Measurements from ENCODE around the gene EPHB1.
"Not testable (repeated sequence)": the region's sequence is repeated elsewhere in the genome, so short reads cannot be mapped to it uniquely, and the experiment has no call there.

Gene EPHB1

DNA sequence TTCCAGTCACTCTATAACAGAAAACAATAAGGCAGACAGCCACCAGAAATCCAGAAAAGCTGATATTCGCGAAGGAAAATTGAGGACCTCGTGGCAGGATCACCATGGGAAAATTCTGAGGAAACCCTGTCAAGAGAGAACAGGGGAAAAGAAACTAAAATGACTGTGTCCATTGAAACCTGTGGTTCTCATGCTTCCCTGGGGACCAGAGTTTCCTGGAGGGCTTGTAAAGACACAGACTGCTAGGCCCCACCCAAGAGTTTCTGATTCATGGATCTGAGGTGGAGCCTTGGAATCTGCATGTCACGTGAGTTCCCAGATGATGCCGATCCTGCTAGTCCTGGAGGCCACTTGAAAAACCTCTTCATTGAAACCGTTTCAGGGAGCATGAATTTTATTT, 420.5 kb downstream of the EPHB1 start:
- no peak for DNase-seq (ENCODE audit: low read depth in 2 of 2)

DNA sequence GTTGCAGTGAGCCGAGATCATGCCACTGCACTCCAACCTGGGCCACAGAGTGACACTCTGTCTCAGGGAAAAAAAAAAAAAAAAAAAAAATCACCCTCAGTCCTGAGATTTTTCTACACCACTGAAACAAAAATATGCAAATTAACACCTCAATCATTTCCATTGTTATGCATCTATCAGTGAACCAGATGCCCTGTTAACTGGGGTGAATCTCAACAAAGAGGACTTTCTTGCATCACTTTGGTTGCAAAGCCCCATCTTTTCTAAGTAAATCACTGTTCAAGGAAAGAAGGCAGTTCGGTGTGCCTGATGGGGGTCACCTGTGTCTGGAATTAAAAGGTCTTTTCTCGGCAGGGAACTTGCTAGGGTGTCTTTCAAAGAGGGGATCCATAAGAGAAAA, 421.6 kb downstream of the EPHB1 start:
- no peak for DNase-seq (ENCODE audit: low read depth in 2 of 2)

DNA sequence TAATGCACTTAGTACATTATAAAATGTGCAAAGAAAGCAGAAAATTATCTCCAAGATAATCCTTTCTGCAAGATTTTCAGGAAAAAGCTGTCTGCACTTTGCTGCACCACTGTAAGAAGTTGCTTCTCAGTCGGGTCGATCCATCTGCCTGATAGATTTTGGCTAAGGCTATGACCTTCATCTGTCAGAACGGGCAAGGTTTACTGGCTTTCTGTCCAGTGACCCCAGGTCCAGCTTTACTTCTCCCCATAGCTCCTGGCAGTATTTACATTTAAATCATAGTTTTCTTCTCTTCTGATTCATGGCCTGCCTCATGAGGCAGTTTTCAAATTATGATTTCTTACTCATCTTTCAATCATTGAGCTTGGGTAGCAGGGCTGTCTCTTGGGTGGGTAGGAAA, 422.7 kb downstream of the EPHB1 start:
- DNase-seq (ENCODE audit: low read depth in 2 of 2), result no peak

- DNase-seq (ENCODE audit: low read depth in 2 of 2), result no peak
These were observed 423.2 kb downstream of the EPHB1 start for GRCh38 chr3:135218304-135218703.

DNA sequence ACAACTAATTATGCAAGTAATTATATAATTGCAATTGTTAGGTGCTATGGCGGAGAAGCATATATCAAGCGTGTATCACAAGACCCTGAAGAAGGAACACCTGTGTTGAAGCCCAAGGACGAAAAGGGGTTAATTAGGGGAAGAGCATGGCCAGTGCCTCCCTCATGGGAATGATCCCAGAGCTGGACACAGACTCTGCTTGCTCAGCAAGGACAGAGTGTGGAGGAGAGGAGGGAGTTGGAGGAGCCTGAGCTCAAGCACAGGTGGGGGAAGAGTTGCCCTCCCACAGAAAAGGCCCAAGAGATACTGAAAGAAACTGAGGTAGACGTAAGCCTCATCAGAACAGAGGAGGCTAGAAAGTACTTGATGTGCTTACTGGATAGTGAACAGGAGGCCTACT, 423.7 kb downstream of the EPHB1 start:
- DNase-seq (ENCODE audit: low read depth in 2 of 2), result no peak

DNA sequence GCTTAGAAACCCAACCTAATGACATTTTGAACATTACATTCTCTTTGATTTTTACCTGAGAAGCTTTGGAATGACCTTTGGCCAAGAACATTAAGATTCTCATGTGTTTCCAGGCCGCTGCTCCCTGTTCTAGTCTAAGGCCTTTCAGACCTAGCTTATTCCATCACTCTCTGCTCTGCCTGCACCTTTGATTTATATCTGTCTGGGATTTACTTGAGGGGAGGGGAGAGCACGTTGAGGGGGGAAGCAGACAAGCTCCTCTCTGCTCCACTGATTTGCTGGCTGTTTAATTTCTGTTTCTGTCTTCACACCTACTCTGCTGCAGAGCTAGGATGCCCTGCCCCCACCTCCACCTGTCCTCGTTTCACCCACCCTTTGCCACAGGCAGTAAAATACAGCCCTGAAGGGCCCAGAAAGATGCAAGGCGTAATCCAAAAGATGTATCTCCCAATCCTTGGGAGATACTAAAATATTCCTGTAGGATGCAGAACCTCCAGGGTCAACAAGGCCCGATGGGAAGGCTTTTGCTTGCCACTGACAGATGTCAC, 429.8 kb downstream of the EPHB1 start:
- no peak for DNase-seq (ENCODE audit: low read depth in 2 of 2)

DNA sequence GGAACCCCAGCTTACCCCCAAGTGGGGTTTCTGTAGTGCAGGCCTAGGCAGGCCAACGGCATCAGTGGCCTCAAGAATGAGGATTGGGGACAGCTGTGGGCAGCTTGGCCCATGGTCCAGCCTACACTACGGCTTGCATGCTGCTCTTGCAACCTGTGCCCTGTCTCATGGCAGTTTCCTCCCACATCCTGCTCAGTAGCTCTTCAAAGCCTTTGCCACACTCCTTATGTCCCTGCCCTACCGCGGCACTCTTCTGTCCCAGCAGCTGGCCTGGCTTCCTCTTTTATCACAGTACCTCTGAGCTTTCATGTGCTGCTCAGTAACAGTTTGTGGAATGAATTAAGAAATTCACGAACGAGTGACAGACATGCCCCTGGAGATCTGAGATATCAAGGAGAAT, 431.0 kb downstream of the EPHB1 start:
- DNase-seq (ENCODE audit: low read depth in 2 of 2), result no peak

- DNase-seq (ENCODE audit: low read depth in 2 of 2), result no peak
These were observed 433.1 kb downstream of the EPHB1 start for GRCh38 chr3:135228201-135228600.

GRCh38 chr3:135229018-135229495, 434.0 kb downstream of the EPHB1 start:
- no peak for DNase-seq (ENCODE audit: low read depth in 2 of 2)

- DNase-seq (ENCODE audit: low read depth in 2 of 2), result no peak
These were observed 436.7 kb downstream of the EPHB1 start for GRCh38 chr3:135231737-135232136.

GRCh38 chr3:135232226-135232625, 437.2 kb downstream of the EPHB1 start:
- DNase-seq (ENCODE audit: low read depth in 2 of 2), result no peak

GRCh38 chr3:135233476-135233875, 438.4 kb downstream of the EPHB1 start:
- DNase-seq (ENCODE audit: low read depth in 2 of 2), result not testable (repeated sequence)

DNA sequence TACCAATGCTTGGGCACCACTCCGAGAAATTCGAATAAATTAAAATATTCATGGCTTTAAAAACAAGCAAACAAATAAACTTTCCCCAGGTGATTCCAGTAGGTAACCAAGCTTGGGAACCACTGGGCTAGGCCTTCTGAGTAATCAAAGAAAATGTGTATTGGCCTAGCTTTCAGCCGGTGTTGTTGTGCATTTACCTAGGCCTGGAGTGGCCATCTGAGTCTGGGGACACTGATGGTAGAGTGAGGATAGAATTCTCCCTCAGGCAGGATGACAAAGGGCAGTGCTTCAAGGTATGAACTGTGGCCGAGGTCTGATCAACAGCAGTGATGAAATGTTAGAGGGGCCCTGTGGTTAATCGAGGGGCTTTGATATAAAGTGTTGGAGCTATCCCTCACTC, 440.5 kb downstream of the EPHB1 start:
- DNase-seq (ENCODE audit: low read depth in 2 of 2), result no peak

DNA sequence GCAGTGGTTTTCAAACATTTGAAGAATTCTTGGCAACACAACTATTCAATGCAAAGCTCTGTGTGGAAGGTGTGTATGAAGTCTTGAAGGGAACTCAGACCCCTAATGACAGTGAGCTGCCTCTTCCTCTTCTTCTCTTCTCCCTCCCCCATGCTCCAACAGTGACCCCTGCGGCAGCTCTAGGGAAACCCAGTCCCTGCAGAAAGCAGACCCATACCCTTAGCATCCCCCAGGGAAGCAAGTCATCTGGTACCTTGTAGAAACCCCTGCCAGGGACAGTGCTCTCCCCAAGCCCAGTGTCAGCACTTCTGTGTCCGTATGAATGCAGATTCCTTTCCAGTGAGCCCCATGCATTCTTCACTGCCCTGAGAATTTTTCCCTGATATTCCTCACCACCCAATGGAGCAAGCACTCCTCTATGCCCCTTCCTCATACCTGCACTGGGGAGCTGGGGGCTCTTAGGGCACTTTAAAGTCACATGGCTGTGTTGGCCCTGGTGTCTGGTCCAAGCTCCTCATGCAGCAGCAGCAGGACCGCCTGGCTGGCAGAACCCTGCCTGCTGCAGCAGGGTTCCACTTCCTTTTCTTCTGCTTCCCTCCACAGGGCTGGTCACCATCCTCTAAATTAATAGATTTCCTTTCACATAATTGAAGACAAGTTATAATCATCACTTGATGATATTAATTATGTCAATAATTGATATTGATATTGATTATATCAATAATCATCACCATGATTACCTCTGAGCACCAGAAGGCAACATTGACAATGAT, 442.5 kb downstream of the EPHB1 start:
- no peak for DNase-seq (ENCODE audit: low read depth in 2 of 2)

GRCh38 chr3:135238236-135238830, 443.3 kb downstream of the EPHB1 start:
- DNase-seq (ENCODE audit: low read depth in 2 of 2), result no peak

- DNase-seq (ENCODE audit: low read depth in 2 of 2), result no peak
These were observed 444.0 kb downstream of the EPHB1 start for GRCh38 chr3:135238871-135239614.

- DNase-seq (ENCODE audit: low read depth in 2 of 2), result no peak
These were observed 444.5 kb downstream of the EPHB1 start for GRCh38 chr3:135239615-135239884.

DNA sequence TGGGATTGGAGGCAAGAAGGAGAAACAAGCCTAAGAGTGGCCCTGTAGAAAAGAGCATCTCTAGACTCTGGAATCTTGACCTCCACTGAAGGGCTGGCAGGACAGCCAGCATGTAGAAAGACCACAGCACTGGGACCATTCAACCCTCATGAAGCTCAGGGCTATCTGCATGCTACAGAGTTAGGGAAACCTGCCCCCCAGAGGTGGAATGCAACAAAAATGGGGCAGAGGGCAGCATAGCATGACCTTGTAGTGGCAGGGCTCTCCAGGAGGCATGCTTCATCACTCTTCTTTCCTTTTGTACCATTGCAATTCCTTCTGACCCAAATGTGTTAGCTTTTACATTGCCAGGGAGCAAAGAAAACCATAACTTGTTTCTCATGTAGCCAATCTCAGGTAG, 445.4 kb downstream of the EPHB1 start:
- no peak for DNase-seq (ENCODE audit: low read depth in 2 of 2)

- DNase-seq (ENCODE audit: low read depth in 2 of 2), result no peak
These were observed 447.2 kb downstream of the EPHB1 start for GRCh38 chr3:135242285-135242684.

DNA sequence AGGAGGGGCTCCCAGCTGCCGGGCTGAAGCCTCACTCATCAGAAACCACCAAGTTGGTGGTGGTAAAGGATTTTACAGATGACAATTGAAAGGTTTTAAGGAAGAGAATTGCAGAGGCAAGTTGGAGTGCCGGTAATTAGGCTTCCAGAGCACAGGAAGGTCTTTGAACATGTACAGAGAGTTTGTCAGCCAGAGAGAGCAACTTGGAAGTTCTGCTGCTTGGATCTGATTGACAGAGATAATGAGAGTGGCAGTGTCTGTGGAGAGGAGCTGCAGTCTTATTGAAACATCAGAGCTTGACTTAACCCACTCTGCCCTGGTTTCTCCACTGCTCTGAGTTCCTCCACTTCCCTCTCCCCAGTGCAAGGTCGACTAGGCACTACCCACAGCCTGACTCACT, 448.6 kb downstream of the EPHB1 start:
- DNase-seq (ENCODE audit: low read depth in 2 of 2), result no peak

GRCh38 chr3:135246027-135246426, 451.0 kb downstream of the EPHB1 start:
- DNase-seq (ENCODE audit: low read depth in 2 of 2), result no peak

GRCh38 chr3:135248213-135248612, 453.2 kb downstream of the EPHB1 start:
- DNase-seq (ENCODE audit: low read depth in 2 of 2), result no peak

DNA sequence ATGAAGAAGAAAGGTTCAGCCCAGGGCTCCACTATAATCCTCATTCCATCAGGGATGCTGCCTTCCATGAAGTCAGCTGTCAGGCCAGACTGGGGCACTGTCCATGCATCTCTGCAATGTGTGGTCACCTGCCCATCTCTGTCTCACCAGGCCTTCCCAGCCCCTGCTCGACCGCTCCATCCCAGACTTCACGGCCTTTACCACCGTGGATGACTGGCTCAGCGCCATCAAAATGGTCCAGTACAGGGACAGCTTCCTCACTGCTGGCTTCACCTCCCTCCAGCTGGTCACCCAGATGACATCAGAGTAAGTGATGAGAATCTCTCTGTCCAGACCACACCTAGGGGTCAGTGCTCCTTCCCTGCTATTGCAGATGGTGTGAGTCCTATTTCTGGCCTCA, 454.1 kb downstream of the EPHB1 start:
- no peak for DNase-seq (ENCODE audit: low read depth in 2 of 2)

All from stimulated activated CD8-positive, alpha-beta memory T cell treated with anti-CD3 and anti-CD28 coated beads, Interleukin-15, amount 100 ng/mL, for 4 hours (primary cell).